Measurements from ENCODE around the gene CLDN2. TPM values are rescaled to one million over a fixed set of nuclear protein-coding genes. Genes with fewer than 3 reads are reported as not detected.

Gene CLDN2
- total RNA-seq, 6 experiments from 2014 or later = not detected

GRCh38 chrX:106972896-106973295 lies 52.7 kb downstream of the CLDN2 start:
- peaks cover 3% of the 10 kb centered on the region; the same call in 1 of the 2 replicates for H3K27me3 Mint-ChIP-seq (ENCODE audit: insufficient read depth)
- peaks cover 13% of the 10 kb centered on the region for H3K4me1 Mint-ChIP-seq (ENCODE audit: low read depth)
- peaks cover 18% of the 10 kb centered on the region for H3K36me3 Mint-ChIP-seq (ENCODE audit: low read depth)
- DNase-seq = no peak
- TF ChIP-seq, protein P1, sequence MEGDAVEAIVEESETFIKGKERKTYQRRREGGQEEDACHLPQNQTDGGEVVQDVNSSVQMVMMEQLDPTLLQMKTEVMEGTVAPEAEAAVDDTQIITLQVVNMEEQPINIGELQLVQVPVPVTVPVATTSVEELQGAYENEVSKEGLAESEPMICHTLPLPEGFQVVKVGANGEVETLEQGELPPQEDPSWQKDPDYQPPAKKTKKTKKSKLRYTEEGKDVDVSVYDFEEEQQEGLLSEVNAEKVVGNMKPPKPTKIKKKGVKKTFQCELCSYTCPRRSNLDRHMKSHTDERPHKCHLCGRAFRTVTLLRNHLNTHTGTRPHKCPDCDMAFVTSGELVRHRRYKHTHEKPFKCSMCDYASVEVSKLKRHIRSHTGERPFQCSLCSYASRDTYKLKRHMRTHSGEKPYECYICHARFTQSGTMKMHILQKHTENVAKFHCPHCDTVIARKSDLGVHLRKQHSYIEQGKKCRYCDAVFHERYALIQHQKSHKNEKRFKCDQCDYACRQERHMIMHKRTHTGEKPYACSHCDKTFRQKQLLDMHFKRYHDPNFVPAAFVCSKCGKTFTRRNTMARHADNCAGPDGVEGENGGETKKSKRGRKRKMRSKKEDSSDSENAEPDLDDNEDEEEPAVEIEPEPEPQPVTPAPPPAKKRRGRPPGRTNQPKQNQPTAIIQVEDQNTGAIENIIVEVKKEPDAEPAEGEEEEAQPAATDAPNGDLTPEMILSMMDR (IDR thresholded peaks at IDR 0.05) = no peak
- no peak overlapping the region for H3K4me3 Mint-ChIP-seq
- no peak overlapping the region for H3K27ac Mint-ChIP-seq
- H3K9me3 Mint-ChIP-seq = no peaks in the 10 kb centered on the region

- TF ChIP-seq, protein P1 (IDR thresholded peaks at IDR 0.05) = no peak
- Mint-ChIP-seq H3K27me3 (ENCODE audit: insufficient read depth) (peaks cover 3% of the 10 kb centered on the region; the same call in 1 of the 2 replicates), H3K4me1 (ENCODE audit: low read depth) (peaks cover 13% of the 10 kb centered on the region), H3K9me3 (no peaks in the 10 kb centered on the region), H3K4me3 (no peak overlapping the region), H3K36me3 (ENCODE audit: low read depth) (peaks cover 18% of the 10 kb centered on the region), H3K27ac (no peak overlapping the region)
- no peak for DNase-seq
Measured at GRCh38 chrX:106973433-106974149, 53.4 kb downstream of the CLDN2 start.

DNA sequence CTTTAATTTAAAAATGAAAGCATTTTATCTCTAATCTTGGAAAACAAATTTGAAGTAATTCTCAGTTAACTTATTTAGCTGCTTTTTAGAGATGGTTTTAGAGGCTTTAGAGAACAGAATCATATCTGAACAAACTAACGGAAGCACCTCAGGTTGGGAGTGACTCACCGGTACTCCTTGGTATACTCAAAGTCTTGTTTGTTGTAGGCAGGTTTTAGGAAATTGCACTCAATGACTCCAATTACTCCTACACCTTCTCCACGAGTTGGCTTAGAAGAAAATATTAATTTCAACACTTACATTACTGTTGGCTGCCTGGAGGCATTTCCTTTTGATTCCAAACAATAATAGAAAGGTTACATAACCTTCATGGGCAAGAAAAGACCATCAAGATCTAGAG lies 56.2 kb downstream of the CLDN2 start:
- peaks cover 6% of the 10 kb centered on the region for H3K36me3 Mint-ChIP-seq (ENCODE audit: low read depth)
- H3K4me3 Mint-ChIP-seq = no peak overlapping the region
- TF ChIP-seq, protein P1 (IDR thresholded peaks at IDR 0.05) = no peak
- DNase-seq = no peak
- H3K27me3 Mint-ChIP-seq (ENCODE audit: insufficient read depth) = no peaks in the 10 kb centered on the region
- no peak overlapping the region for H3K27ac Mint-ChIP-seq
- peaks cover 13% of the 10 kb centered on the region for H3K4me1 Mint-ChIP-seq (ENCODE audit: low read depth)
- H3K9me3 Mint-ChIP-seq = no peaks in the 10 kb centered on the region

Other genes with a start within 250 kb of the CLDN2 start
- under 1 TPM in 4 of 6 experiments, not detected in 2; 0.07 to 0.14 (median 0.07) TPM for gene RNF128, start 193.7 kb upstream of the CLDN2 start, total RNA-seq (2021; fragmentation: NEBNext Ultra II Directional; extraction: Animal tissue kit (Norgen Biotek cat#: 25700))
- 10 to 100 TPM; 14.4 to 18.0 (median 14.7) TPM for gene TBC1D8B, start 117.7 kb upstream of the CLDN2 start, total RNA-seq (2021; fragmentation: NEBNext Ultra II Directional; extraction: Animal tissue kit (Norgen Biotek cat#: 25700))
- gene RIPPLY1, start 17.1 kb upstream of the CLDN2 start, total RNA-seq (2021; fragmentation: NEBNext Ultra II Directional; extraction: Animal tissue kit (Norgen Biotek cat#: 25700)) = not detected
- gene MORC4, start 79.8 kb downstream of the CLDN2 start, total RNA-seq (2021; fragmentation: NEBNext Ultra II Directional; extraction: Animal tissue kit (Norgen Biotek cat#: 25700)) = 10 to 100 TPM; 23.6 to 27.7 (median 25.4) TPM
- gene RBM41, start 198.4 kb downstream of the CLDN2 start, total RNA-seq (2021; fragmentation: NEBNext Ultra II Directional; extraction: Animal tissue kit (Norgen Biotek cat#: 25700)) = 10 to 100 TPM; 11.4 to 14.0 (median 12.7) TPM